ENCODE measurements around the gene NUP155. TPM values are rescaled to one million over a fixed set of nuclear protein-coding genes. Genes with fewer than 3 reads are reported as not detected.

NUP155 gene
- total RNA-seq, 1 experiment from 2014 or later = 63.9 TPM

DNA sequence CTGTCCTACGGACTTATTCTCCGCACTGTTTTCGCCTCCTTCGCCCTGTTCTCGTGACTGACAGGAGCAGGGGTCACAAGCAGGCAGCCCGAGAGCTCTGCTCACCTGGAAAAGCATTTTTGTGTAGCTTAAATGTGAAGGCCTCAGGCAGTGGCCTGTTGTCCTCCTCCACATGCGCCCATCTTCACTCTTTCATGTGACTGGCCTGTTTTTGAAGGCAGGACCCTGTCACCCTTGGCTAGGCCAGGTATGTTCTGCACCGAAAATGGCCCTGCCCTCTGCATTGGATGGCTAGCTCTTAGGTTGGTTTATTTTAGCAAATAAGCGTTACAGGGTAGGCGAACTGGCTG is 121.1 kb downstream of the NUP155 start:
- no peak for DNase-seq
- no peaks in the 10 kb centered on the region for H3K36me3 ChIP-seq (ENCODE audit: control insufficient read depth, insufficient read depth, low read length)
- peak overlapping the region; percentile 93 for H3K4me3 Mint-ChIP-seq (ENCODE audit: unreplicated experiment)
- H3K9me3 ChIP-seq = no peaks in the 10 kb centered on the region; the same call in 1 of the 2 replicates
- H3K4me1 ChIP-seq = no peaks in the 10 kb centered on the region
- H3K36me3 Mint-ChIP-seq (ENCODE audit: insufficient read depth, unreplicated experiment) = peaks cover 9% of the 10 kb centered on the region
- intact Hi-C loops (cut with micrococcal nuclease; ENCODE audit: unreplicated experiment) = loop anchor here (5.0 kb wide), 1 partner anchor 38 kb away; no protein-coding TSS in a partner anchor
- ChIA-PET POLR2A (interaction anchor here (0.8 to 1.8 kb wide), 2 partner anchors 23 to 121 kb away, joined by 7 to 11 read pairs; partner anchors contain the start of gene NUP155), CTCF (no interaction called here)
- peak overlapping the region; percentile 81 for H3K4me3 ChIP-seq (ENCODE audit: low read depth, low read length)
- peak overlapping the region; percentile 91 for H3K27ac Mint-ChIP-seq (ENCODE audit: unreplicated experiment)
- BruUV-seq (replicated peaks) = no TSS peak
- H3K27me3 Mint-ChIP-seq (ENCODE audit: insufficient read depth, unreplicated experiment) = no peaks in the 10 kb centered on the region
- no peaks in the 10 kb centered on the region for H3K4me1 Mint-ChIP-seq (ENCODE audit: low read depth, unreplicated experiment)
- H3K9me3 Mint-ChIP-seq (ENCODE audit: unreplicated experiment) = peaks cover 10% of the 10 kb centered on the region
- H3K27me3 ChIP-seq (replicated peaks; ENCODE audit: control insufficient read depth, insufficient read depth, low read length) = no peaks in the 10 kb centered on the region
- TF ChIP-seq CTCF (IDR thresholded peaks at IDR 0.05; ENCODE audit: insufficient read depth in 1 of 2, low read depth in 1 of 2, low read length in 1 of 2, severe bottlenecking in 1 of 2, unreplicated experiment in 1 of 2) = no peak

DNA sequence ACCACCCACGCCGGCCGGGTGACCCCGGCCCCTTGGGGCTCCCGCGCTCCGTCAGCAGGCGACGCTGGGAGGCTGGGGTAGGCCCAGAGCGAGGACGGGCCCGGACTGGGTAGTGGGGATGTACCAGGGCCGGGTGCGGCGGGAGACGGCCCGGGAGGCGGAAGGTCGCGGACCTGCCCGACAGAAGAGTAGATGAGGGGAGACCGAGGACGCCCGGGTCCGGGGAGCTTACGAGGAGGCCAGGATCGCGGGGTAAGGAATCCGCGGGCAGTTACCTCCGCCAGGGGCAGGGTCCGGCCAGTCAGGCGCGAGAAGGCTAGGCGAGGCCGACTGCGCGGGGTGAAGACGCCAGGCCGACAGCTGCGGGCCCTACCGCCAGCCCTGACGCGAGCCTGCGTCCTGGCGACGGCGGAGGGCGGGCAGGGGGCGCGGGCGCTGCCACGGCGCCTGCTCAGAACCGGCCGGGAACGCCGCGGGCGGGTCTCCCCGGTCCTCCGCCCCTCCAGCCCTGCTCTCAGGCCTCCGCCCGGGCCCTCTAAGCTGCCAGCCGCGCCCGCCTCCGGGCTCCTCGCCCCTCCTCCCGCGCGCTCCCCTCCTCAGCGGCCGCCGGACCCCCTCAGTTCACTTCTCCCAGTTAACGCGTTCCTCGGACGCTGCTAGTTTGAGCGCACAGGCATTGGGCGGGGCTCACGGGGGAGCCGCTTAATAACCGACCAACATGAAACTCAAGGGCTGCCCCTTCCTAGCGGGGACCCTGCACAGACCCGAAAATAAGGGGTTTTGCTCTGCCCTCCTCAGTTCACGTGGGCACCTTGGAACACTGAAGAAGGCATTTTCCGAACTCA is 121.7 kb downstream of the NUP155 start, which contains the start of gene CPLANE1:
Gene CPLANE1, minus strand, starts transcription at position 407 of the 845 bp plus-strand sequence. CDS start 1,678 bp downstream, outside the sequence.
- CTCF ChIA-PET = interaction anchor here (0.8 kb wide), 1 partner anchor 24 kb away, joined by 3 read pairs; no protein-coding TSS in a partner anchor
- Histone ChIP-seq H3K9me3 (no peaks in the 10 kb centered on the region; the same call in 1 of the 2 replicates), H3K36me3 (ENCODE audit: control insufficient read depth, insufficient read depth, low read length) (no peaks in the 10 kb centered on the region), H3K27me3 (replicated peaks; ENCODE audit: control insufficient read depth, insufficient read depth, low read length) (no peaks in the 10 kb centered on the region), H3K4me3 (ENCODE audit: low read depth, low read length) (peak within 1 kb of the TSS; percentile 81), H3K4me1 (no peaks in the 10 kb centered on the region)
- Mint-ChIP-seq H3K36me3 (ENCODE audit: insufficient read depth, unreplicated experiment) (peaks cover 9% of the 10 kb centered on the region), H3K27me3 (ENCODE audit: insufficient read depth, unreplicated experiment) (no peaks in the 10 kb centered on the region), H3K27ac (ENCODE audit: unreplicated experiment) (peak within 1 kb of the TSS; percentile 91), H3K4me1 (ENCODE audit: low read depth, unreplicated experiment) (no peaks in the 10 kb centered on the region), H3K9me3 (ENCODE audit: unreplicated experiment) (peaks cover 10% of the 10 kb centered on the region), H3K4me3 (ENCODE audit: unreplicated experiment) (peak within 1 kb of the TSS; percentile 93)
- intact Hi-C loops (cut with micrococcal nuclease; ENCODE audit: unreplicated experiment) = loop anchor here (5.0 kb wide), 1 partner anchor 38 kb away; no protein-coding TSS in a partner anchor
- BruUV-seq (replicated peaks) = no TSS peak
- TF ChIP-seq CTCF (IDR thresholded peaks at IDR 0.05; ENCODE audit: insufficient read depth in 1 of 2, low read depth in 1 of 2, low read length in 1 of 2, severe bottlenecking in 1 of 2, unreplicated experiment in 1 of 2) = peak in 1 of 2 experiments; percentile 11
- peak; percentile 80 to 89 for DNase-seq
- POLR2A ChIA-PET = interaction anchor here (0.8 to 1.8 kb wide), 2 partner anchors 23 to 122 kb away, joined by 7 to 11 read pairs; partner anchors contain the start of gene NUP155

DNA sequence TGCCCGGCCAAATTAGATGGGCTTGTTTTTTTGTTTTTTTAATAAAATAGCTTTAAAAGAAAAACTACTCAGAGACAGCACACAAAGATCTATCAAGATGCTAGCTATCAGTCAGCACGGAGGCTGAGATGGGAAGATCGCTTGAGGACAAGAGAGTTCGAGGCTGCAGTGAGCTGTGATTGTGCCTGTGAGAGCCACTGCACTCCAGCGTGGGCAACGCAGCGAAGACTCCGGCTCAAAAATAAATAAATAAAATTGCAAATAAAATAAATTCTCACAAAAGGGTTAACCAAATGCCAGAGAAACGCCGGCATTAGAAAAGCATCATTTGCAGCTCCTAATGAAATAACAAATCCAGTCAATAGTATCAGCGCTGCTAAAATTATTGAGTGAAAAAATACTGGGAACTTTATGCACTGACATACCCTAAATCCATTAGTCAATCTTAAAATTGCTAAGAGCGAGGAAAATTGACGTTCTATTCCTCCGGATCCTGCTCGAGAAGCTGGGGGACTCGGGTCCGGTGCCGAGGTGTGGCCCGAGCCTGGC is 122.4 kb downstream of the NUP155 start:
- H3K4me1 ChIP-seq = no peaks in the 10 kb centered on the region
- POLR2A ChIA-PET = interaction anchor here (1.8 kb wide), 1 partner anchor 24 kb away, joined by 11 read pairs; no protein-coding TSS in a partner anchor
- no peaks in the 10 kb centered on the region for H3K36me3 ChIP-seq (ENCODE audit: control insufficient read depth, insufficient read depth, low read length)
- CTCF ChIA-PET = interaction anchor here (0.8 kb wide), 1 partner anchor 24 kb away, joined by 3 read pairs; no protein-coding TSS in a partner anchor
- no peaks in the 10 kb centered on the region for H3K27me3 Mint-ChIP-seq (ENCODE audit: insufficient read depth, unreplicated experiment)
- peak overlapping the region; percentile 93 for H3K4me3 Mint-ChIP-seq (ENCODE audit: unreplicated experiment)
- peak overlapping the region; percentile 91 for H3K27ac Mint-ChIP-seq (ENCODE audit: unreplicated experiment)
- DNase-seq = no peak
- H3K9me3 Mint-ChIP-seq (ENCODE audit: unreplicated experiment) = peaks cover 5% of the 10 kb centered on the region
- intact Hi-C loops (cut with micrococcal nuclease; ENCODE audit: unreplicated experiment) = loop anchor here (5.0 kb wide), 1 partner anchor 39 kb away; no protein-coding TSS in a partner anchor
- peak overlapping the region; percentile 81 for H3K4me3 ChIP-seq (ENCODE audit: low read depth, low read length)
- H3K27me3 ChIP-seq (replicated peaks; ENCODE audit: control insufficient read depth, insufficient read depth, low read length) = no peaks in the 10 kb centered on the region
- no peaks in the 10 kb centered on the region for H3K4me1 Mint-ChIP-seq (ENCODE audit: low read depth, unreplicated experiment)
- TF ChIP-seq CTCF (IDR thresholded peaks at IDR 0.05; ENCODE audit: insufficient read depth in 1 of 2, low read depth in 1 of 2, low read length in 1 of 2, severe bottlenecking in 1 of 2, unreplicated experiment in 1 of 2) = no peak
- TSS peak; percentile 43 for BruUV-seq (replicated peaks)
- no peaks in the 10 kb centered on the region for H3K9me3 ChIP-seq
- peaks cover 9% of the 10 kb centered on the region for H3K36me3 Mint-ChIP-seq (ENCODE audit: insufficient read depth, unreplicated experiment)
